ENCODE data around the gene DECR2. TPM values are rescaled to one million over a fixed set of nuclear protein-coding genes. Genes with fewer than 3 reads are reported as not detected.
A peak's percentile ranks its signal among the peaks of the same experiment; 100 is the strongest.

DECR2 gene
- total and polyA plus RNA-seq, 9 of the 15 experiments (the other 6 are each of a cell fraction or from before 2014, with no cell fraction given) = 1.0 to 31.9 (median 10.3) TPM

- no peak for TF ChIP-seq ZBTB40 (IDR thresholded peaks at IDR 0.05)
- no peak for TF ChIP-seq ZBTB40 (CRISPR knock-in tag; IDR thresholded peaks at IDR 0.05)
- no peak for TF ChIP-seq SIN3B (IDR thresholded peaks at IDR 0.05; ENCODE audit: low read depth)
- peak; percentile 57; the same call in 1 of the 2 replicates for TF ChIP-seq TFAP4 (CRISPR knock-in tag; IDR thresholded peaks at IDR 0.05; ENCODE audit: borderline replicate concordance)
- no peak for TF ChIP-seq FOSL1 (tag; conservative IDR thresholded peaks at IDR 0.05)
- TF ChIP-seq ZNF695 (CRISPR knock-in tag; IDR thresholded peaks at IDR 0.05) = no peak
- TF ChIP-seq, protein P1, sequence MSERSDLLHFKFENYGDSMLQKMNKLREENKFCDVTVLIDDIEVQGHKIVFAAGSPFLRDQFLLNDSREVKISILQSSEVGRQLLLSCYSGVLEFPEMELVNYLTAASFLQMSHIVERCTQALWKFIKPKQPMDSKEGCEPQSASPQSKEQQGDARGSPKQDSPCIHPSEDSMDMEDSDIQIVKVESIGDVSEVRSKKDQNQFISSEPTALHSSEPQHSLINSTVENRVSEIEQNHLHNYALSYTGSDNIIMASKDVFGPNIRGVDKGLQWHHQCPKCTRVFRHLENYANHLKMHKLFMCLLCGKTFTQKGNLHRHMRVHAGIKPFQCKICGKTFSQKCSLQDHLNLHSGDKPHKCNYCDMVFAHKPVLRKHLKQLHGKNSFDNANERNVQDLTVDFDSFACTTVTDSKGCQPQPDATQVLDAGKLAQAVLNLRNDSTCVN (CRISPR knock-in tag; IDR thresholded peaks at IDR 0.05) = no peak
- peak; percentile 29 for TF ChIP-seq POLR2B (IDR thresholded peaks at IDR 0.05; ENCODE audit: low read depth, partially characterized antibody)
- TF ChIP-seq ZNF408 (CRISPR knock-in tag; IDR thresholded peaks at IDR 0.05; ENCODE audit: low read depth) = no peak
- TF ChIP-seq ZHX1 (conservative IDR thresholded peaks at IDR 0.05; ENCODE audit: low read length) = no peak
- no peak for TF ChIP-seq ETV1 (tag; conservative IDR thresholded peaks at IDR 0.05; ENCODE audit: low read depth)
Observed at GRCh38 chr16:396605-397004, 5.1 kb upstream of the DECR2 start (continued).

All from K562 (cell line).